Liver (tissue), 9 donors: Measurements from ENCODE around the gene POLDIP2. TPM values are rescaled to one million over a fixed set of nuclear protein-coding genes. Genes with fewer than 3 reads are reported as not detected.

Experiments used
- DNase-seq: peaks from one replicate; pipeline ENCODE4 v3.0.0-alpha.2; 2017; ENCODE audit warnings: low spot score
- H3K27ac ChIP-seq, 2 donors: one replicate each; pipeline ENCODE4 v1.7.0; 2013; ENCODE audit warnings: inconsistent platforms in 2 of 2, low read length in 2 of 2, control low read depth in 1 of 2, low read depth in 1 of 2, mild to moderate bottlenecking in 1 of 2
- H3K27me3 ChIP-seq, 4 donors: one replicate each; pipeline versions ENCODE4 v1.6.1 to v1.7.0; 2013; ENCODE audit warnings: low read length in 3 of 4, inconsistent platforms in 1 of 4, mild to moderate bottlenecking in 1 of 4, moderate library complexity in 1 of 4; ENCODE audit not compliant: control insufficient read depth in 4 of 4, insufficient read depth in 4 of 4
- H3K36me3 ChIP-seq, 4 donors: one replicate each; pipeline versions ENCODE4 v1.6.1 to v1.7.0; 2013; ENCODE audit warnings: low read length in 3 of 4, mild to moderate bottlenecking in 3 of 4, low read depth in 1 of 4, moderate library complexity in 1 of 4; ENCODE audit not compliant: control insufficient read depth in 4 of 4, insufficient read depth in 3 of 4
- H3K4me1 ChIP-seq, 4 donors: one replicate each; pipeline versions ENCODE4 v1.6.1 to v1.7.0; 2013; ENCODE audit warnings: low read length in 3 of 4, mild to moderate bottlenecking in 3 of 4, moderate library complexity in 1 of 4; ENCODE audit not compliant: control insufficient read depth in 4 of 4, insufficient read depth in 4 of 4
- H3K4me3 ChIP-seq, 3 donors: one replicate each; pipeline versions ENCODE4 v1.6.1 to v1.7.0; 2013; ENCODE audit warnings: low read length in 3 of 3, control low read depth in 1 of 3, low read depth in 1 of 3, mild to moderate bottlenecking in 1 of 3
- H3K9ac ChIP-seq, 2 donors: one replicate each; pipeline ENCODE4 v1.7.0; 2013; ENCODE audit warnings: low read length in 2 of 2, mild to moderate bottlenecking in 2 of 2, moderate library complexity in 2 of 2, control low read depth in 1 of 2, low read depth in 1 of 2
- H3K9me3 ChIP-seq, 4 donors: one replicate each; pipeline versions ENCODE4 v1.6.1 to v1.7.0; 2013; ENCODE audit warnings: low read length in 3 of 4; ENCODE audit not compliant: control insufficient read depth in 4 of 4
- ATF3 ChIP-seq: IDR thresholded peaks from 2 replicates; pipeline ENCODE4 v1.6.1; 2016; ENCODE audit warnings: antibody characterized with exemption
- CTCF ChIP-seq: fragments of 150-350 bp; IDR thresholded peaks from 2 replicates; pipeline ENCODE4 v1.5.1; 2017; ENCODE audit warnings: improper control_type of control experiment, low read depth, low read length; ENCODE audit not compliant: missing input control
- EGR1 ChIP-seq, 2 donors: IDR thresholded peaks; 2 replicates each; pipeline ENCODE4 v1.6.1; 2016 to 2018; ENCODE audit warnings: antibody characterized with exemption in 2 of 2, low read depth in 2 of 2
- FOXA1 ChIP-seq: IDR thresholded peaks from 2 replicates; pipeline ENCODE4 v1.6.1; 2016; ENCODE audit warnings: antibody characterized with exemption
- FOXA2 ChIP-seq: IDR thresholded peaks from 2 replicates; pipeline ENCODE4 v1.6.1; 2016; ENCODE audit warnings: antibody characterized with exemption
- GABPA ChIP-seq, 2 donors: IDR thresholded peaks in 1 of 2; conservative IDR thresholded peaks in 1 of 2; 2 replicates each; pipeline ENCODE4 v1.6.1; 2016; ENCODE audit warnings: antibody characterized with exemption in 2 of 2, mild to moderate bottlenecking in 1 of 2, moderate library complexity in 1 of 2
- HNF4A ChIP-seq, 2 donors: conservative IDR thresholded peaks; 2 replicates each; pipeline ENCODE4 v1.6.1; 2016; ENCODE audit warnings: antibody characterized with exemption in 2 of 2, mild to moderate bottlenecking in 2 of 2
- HNF4G ChIP-seq: IDR thresholded peaks from 2 replicates; pipeline ENCODE4 v1.6.1; 2016; ENCODE audit warnings: antibody characterized with exemption
- JUND ChIP-seq, 2 donors: IDR thresholded peaks; 2 replicates each; pipeline ENCODE4 v1.6.1; 2016; ENCODE audit warnings: antibody characterized with exemption in 2 of 2
- MAX ChIP-seq: IDR thresholded peaks from 2 replicates; pipeline ENCODE4 v1.6.1; 2016; ENCODE audit warnings: antibody characterized with exemption
- NR2F2 ChIP-seq: IDR thresholded peaks from 2 replicates; pipeline ENCODE4 v1.6.1; 2016; ENCODE audit warnings: antibody characterized with exemption
- RAD21 ChIP-seq, 2 donors: IDR thresholded peaks; 2 replicates each; pipeline ENCODE4 v1.6.1; 2016; ENCODE audit warnings: antibody characterized with exemption in 2 of 2, mild to moderate bottlenecking in 2 of 2
- RXRA ChIP-seq, 2 donors: IDR thresholded peaks; 2 replicates each; pipeline ENCODE4 v1.6.1; 2017 to 2018; ENCODE audit warnings: antibody characterized with exemption in 2 of 2, mild to moderate bottlenecking in 1 of 2
- SP1 ChIP-seq: IDR thresholded peaks from 2 replicates; pipeline ENCODE4 v1.6.1; 2018; ENCODE audit warnings: antibody characterized with exemption, mild to moderate bottlenecking
- TAF1 ChIP-seq: conservative IDR thresholded peaks from 2 replicates; pipeline ENCODE4 v1.6.1; 2016; ENCODE audit warnings: antibody characterized with exemption, mild to moderate bottlenecking
- WGBS: extraction: QIAGEN DNeasy Blood & Tissue Kit; methylation state at CpG from one replicate; pipeline ENCODE4 v1.1.7; 2013; 5-methylcytosine and 5-hydroxymethylcytosine counted together
- polyA plus RNA-seq, 2 donors: library from polyadenylated mRNA; stranded (reverse) in 1 of 2; unstranded in 1 of 2; fragments of 200-250 nt in 1 of 2; fragments of >200 nt in 1 of 2; fragmentation: Nextera tagmentation in 1 of 2; extraction: Ambion mirVana in 1 of 2; gene quantifications; one replicate each; pipeline versions ENCODE4 v1.2.1 to v1.2.3, GENCODE V29; 2013 to 2015
- total RNA-seq, 2 donors: library from RNA; depleted of rRNA; stranded (reverse); fragments of >200 nt; gene quantifications; one replicate each; pipeline ENCODE4 v1.2.3, GENCODE V29; 2014
- TF ChIP-seq, protein P1 (sequence below): IDR thresholded peaks from 2 replicates; pipeline ENCODE4 v1.6.1; 2016; ENCODE audit warnings: antibody characterized with exemption, mild to moderate bottlenecking
- TF ChIP-seq, protein P2 (sequence below): IDR thresholded peaks from 2 replicates; pipeline ENCODE4 v1.6.1; 2016; ENCODE audit warnings: antibody characterized with exemption
- donor health status: healthy.
- donor health status: healthy.
- donor health status: healthy.
- donor health status: healthy.
- donor health status: healthy.

The POLDIP2 gene
- total and polyA plus RNA-seq, 4 donors = 65.5 to 150 (median 104) TPM

DNA sequence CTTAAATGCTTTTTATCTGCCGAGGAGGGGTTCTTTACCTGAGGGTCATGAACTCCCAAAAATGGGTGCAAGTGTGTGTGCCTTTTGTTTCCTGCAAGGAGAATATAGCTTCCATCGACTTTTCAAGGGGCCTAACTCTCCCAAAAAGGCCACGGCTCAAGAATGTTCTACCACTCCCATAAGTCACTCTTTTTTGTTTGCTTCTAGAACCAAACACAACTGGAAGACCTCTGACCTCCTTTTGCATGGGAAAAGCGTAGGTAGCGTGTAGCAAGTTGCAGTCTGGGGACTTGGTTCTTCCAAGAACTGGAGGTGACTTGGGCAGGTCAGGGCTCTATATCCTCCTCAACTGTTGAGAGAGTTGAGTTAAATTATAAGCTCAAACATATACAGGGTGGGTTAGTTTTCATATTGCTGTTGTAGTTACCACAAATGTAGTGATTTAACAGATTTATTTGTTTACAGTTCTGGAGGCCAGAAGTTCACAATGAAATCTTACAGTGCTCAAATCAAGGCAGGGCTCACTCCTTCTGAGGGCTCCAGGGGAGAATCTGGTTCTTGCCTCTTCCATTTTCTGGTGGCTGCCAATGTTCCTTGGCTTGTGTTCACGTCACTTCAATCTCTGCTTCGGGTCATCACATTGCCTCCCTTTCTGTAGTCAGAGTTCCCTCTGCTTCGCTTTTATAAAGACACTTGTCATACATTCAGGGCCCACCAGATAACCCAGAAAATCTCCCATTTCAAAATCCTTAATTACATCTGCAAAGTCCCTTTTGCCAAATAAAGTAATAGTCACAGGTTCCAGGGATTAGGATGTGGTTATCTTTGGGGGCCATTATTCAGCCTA is 36.9 kb downstream of the POLDIP2 start:
- peak overlapping the region; percentile 83 to 89 for H3K27ac ChIP-seq
- no peak for TF ChIP-seq ATF3
- no peak for TF ChIP-seq TAF1
- TF ChIP-seq, protein P1, sequence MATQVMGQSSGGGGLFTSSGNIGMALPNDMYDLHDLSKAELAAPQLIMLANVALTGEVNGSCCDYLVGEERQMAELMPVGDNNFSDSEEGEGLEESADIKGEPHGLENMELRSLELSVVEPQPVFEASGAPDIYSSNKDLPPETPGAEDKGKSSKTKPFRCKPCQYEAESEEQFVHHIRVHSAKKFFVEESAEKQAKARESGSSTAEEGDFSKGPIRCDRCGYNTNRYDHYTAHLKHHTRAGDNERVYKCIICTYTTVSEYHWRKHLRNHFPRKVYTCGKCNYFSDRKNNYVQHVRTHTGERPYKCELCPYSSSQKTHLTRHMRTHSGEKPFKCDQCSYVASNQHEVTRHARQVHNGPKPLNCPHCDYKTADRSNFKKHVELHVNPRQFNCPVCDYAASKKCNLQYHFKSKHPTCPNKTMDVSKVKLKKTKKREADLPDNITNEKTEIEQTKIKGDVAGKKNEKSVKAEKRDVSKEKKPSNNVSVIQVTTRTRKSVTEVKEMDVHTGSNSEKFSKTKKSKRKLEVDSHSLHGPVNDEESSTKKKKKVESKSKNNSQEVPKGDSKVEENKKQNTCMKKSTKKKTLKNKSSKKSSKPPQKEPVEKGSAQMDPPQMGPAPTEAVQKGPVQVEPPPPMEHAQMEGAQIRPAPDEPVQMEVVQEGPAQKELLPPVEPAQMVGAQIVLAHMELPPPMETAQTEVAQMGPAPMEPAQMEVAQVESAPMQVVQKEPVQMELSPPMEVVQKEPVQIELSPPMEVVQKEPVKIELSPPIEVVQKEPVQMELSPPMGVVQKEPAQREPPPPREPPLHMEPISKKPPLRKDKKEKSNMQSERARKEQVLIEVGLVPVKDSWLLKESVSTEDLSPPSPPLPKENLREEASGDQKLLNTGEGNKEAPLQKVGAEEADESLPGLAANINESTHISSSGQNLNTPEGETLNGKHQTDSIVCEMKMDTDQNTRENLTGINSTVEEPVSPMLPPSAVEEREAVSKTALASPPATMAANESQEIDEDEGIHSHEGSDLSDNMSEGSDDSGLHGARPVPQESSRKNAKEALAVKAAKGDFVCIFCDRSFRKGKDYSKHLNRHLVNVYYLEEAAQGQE = no peak
- no peak for TF ChIP-seq FOXA2
- no peak for TF ChIP-seq RXRA (IDR thresholded peaks at IDR 0.05)
- TF ChIP-seq HNF4A (conservative IDR thresholded peaks at IDR 0.05) = no peak
- no peak for TF ChIP-seq CTCF
- no peak for TF ChIP-seq FOXA1
- no peak for TF ChIP-seq MAX
- TF ChIP-seq NR2F2 = no peak
- no peak for TF ChIP-seq JUND (IDR thresholded peaks at IDR 0.05)
- no peak for TF ChIP-seq GABPA (IDR thresholded peaks at IDR 0.05 in 1 of 2, conservative IDR thresholded peaks at IDR 0.05 in 1 of 2)
- TF ChIP-seq, protein P2, sequence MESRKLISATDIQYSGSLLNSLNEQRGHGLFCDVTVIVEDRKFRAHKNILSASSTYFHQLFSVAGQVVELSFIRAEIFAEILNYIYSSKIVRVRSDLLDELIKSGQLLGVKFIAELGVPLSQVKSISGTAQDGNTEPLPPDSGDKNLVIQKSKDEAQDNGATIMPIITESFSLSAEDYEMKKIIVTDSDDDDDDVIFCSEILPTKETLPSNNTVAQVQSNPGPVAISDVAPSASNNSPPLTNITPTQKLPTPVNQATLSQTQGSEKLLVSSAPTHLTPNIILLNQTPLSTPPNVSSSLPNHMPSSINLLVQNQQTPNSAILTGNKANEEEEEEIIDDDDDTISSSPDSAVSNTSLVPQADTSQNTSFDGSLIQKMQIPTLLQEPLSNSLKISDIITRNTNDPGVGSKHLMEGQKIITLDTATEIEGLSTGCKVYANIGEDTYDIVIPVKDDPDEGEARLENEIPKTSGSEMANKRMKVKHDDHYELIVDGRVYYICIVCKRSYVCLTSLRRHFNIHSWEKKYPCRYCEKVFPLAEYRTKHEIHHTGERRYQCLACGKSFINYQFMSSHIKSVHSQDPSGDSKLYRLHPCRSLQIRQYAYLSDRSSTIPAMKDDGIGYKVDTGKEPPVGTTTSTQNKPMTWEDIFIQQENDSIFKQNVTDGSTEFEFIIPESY = no peak
- TF ChIP-seq HNF4G = no peak
- TF ChIP-seq RAD21 (IDR thresholded peaks at IDR 0.05) = no peak
- no peak for TF ChIP-seq EGR1 (IDR thresholded peaks at IDR 0.05; ENCODE audit: low read depth in 2 of 2)
- no peak for TF ChIP-seq SP1
- no peaks in the 10 kb centered on the region for H3K36me3 ChIP-seq
- WGBS = 43% methylated on average over 8 of the region's 8 CpGs
- H3K9me3 ChIP-seq = no peaks in the 10 kb centered on the region
- no peak for DNase-seq
- H3K27me3 ChIP-seq = no peaks in the 10 kb centered on the region
- H3K4me3 ChIP-seq = peak overlapping the region; percentile 61 to 77 (median 70)
- peak overlapping the region in 1 of 2 donors; percentile 84 for H3K9ac ChIP-seq
- H3K4me1 ChIP-seq = peaks cover 10 to 61% (median 45%) of the 10 kb centered on the region in 4 donors
